ENCODE measurements around the gene SPATA33.

DNA sequence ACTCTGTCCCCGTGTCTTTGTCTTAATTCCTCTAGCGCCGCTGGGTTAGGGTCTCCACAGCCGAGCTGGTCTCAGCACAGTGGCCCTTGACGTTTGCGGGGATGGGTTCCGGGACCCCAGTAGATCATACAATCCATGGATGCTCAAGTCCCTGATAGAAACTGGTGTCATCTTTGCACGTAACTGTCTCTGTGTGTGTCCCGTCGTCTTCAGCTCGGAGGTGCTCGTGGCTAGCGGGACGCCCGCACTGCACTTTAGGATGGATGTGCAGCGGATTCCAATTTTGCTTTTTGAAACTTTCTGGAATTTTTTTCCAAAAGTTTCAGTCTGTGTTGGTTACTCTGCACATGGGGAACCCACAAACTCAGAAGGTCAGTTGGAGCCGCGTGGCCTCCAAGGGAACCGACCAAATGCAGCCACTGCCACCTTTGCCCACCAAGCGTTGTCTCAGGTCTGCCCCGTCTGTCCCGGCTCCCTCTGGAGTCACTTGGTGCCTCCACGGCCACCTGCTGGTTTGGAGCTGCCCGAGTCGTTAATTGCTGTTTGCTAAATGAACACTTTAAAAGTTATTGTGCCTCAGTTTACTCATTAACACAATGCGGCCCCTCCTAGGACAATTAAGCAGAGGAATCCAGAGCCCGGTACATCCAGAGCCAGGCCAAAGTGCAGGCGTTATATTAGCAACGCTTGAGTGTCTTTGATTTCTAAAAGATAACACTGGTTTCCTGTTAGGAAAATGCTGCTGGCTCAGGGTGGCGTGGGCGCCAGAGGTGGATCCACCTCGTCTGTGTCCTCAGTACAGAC is 49.5 kb upstream of the SPATA33 start:
- TF ChIP-seq, protein P1, sequence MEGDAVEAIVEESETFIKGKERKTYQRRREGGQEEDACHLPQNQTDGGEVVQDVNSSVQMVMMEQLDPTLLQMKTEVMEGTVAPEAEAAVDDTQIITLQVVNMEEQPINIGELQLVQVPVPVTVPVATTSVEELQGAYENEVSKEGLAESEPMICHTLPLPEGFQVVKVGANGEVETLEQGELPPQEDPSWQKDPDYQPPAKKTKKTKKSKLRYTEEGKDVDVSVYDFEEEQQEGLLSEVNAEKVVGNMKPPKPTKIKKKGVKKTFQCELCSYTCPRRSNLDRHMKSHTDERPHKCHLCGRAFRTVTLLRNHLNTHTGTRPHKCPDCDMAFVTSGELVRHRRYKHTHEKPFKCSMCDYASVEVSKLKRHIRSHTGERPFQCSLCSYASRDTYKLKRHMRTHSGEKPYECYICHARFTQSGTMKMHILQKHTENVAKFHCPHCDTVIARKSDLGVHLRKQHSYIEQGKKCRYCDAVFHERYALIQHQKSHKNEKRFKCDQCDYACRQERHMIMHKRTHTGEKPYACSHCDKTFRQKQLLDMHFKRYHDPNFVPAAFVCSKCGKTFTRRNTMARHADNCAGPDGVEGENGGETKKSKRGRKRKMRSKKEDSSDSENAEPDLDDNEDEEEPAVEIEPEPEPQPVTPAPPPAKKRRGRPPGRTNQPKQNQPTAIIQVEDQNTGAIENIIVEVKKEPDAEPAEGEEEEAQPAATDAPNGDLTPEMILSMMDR (IDR thresholded peaks at IDR 0.05), result no peak
- no peak for TF ChIP-seq ZFX (IDR thresholded peaks at IDR 0.05; ENCODE audit: borderline replicate concordance)

Measured in 22Rv1 (cell line).